ENCODE results near the gene AKR1D1.

GRCh38 chr7:138125119-138125518, 48.9 kb downstream of the AKR1D1 start:
- TF ChIP-seq, protein P1, sequence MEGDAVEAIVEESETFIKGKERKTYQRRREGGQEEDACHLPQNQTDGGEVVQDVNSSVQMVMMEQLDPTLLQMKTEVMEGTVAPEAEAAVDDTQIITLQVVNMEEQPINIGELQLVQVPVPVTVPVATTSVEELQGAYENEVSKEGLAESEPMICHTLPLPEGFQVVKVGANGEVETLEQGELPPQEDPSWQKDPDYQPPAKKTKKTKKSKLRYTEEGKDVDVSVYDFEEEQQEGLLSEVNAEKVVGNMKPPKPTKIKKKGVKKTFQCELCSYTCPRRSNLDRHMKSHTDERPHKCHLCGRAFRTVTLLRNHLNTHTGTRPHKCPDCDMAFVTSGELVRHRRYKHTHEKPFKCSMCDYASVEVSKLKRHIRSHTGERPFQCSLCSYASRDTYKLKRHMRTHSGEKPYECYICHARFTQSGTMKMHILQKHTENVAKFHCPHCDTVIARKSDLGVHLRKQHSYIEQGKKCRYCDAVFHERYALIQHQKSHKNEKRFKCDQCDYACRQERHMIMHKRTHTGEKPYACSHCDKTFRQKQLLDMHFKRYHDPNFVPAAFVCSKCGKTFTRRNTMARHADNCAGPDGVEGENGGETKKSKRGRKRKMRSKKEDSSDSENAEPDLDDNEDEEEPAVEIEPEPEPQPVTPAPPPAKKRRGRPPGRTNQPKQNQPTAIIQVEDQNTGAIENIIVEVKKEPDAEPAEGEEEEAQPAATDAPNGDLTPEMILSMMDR (conservative IDR thresholded peaks at IDR 0.05): no peak
- TF ChIP-seq ZFX (IDR thresholded peaks at IDR 0.05): no peak

Measured in C4-2B (cell line).